T1000 (cell line): ENCODE results near the gene PCCA.
"Not testable (repeated sequence)": the region's sequence is repeated elsewhere in the genome, so short reads cannot be mapped to it uniquely, and the experiment has no call there.

Experiments used
- DNase-seq: peaks from one replicate; lab custom pipeline; 2025; ENCODE audit warnings: mixed read lengths; lab: John Stamatoyannopoulos, UW

The PCCA gene

GRCh38 chr13:100362371-100362770 lies 273.5 kb downstream of the PCCA start:
- no peak for DNase-seq

- DNase-seq = no peak
Measured at GRCh38 chr13:100362781-100363180, 273.9 kb downstream of the PCCA start.

- no peak for DNase-seq
Measured at GRCh38 chr13:100363285-100363711, 274.4 kb downstream of the PCCA start.

GRCh38 chr13:100363874-100364273 lies 275.0 kb downstream of the PCCA start:
- no peak for DNase-seq

- DNase-seq = no peak
Measured at GRCh38 chr13:100364591-100364990, 275.7 kb downstream of the PCCA start.

GRCh38 chr13:100365680-100366079 lies 276.8 kb downstream of the PCCA start:
- DNase-seq = no peak

- no peak for DNase-seq
Measured at GRCh38 chr13:100378533-100378932, 289.6 kb downstream of the PCCA start.

GRCh38 chr13:100381595-100382224 lies 292.8 kb downstream of the PCCA start:
- no peak for DNase-seq

- DNase-seq = no peak
Measured at GRCh38 chr13:100382785-100383184, 293.9 kb downstream of the PCCA start.

GRCh38 chr13:100387416-100387815 lies 298.5 kb downstream of the PCCA start:
- DNase-seq = no peak

GRCh38 chr13:100388150-100388549 lies 299.3 kb downstream of the PCCA start:
- not testable (repeated sequence) for DNase-seq

GRCh38 chr13:100388923-100389322 lies 300.0 kb downstream of the PCCA start:
- DNase-seq = no peak

GRCh38 chr13:100389617-100390016 lies 300.7 kb downstream of the PCCA start:
- no peak for DNase-seq

- peak; percentile 85 for DNase-seq
Measured at GRCh38 chr13:100392709-100393630, 304.1 kb downstream of the PCCA start.

- no peak for DNase-seq
Measured at GRCh38 chr13:100394005-100394695, 305.3 kb downstream of the PCCA start.

GRCh38 chr13:100395698-100396373 lies 306.9 kb downstream of the PCCA start:
- no peak for DNase-seq

GRCh38 chr13:100396776-100397175 lies 307.9 kb downstream of the PCCA start:
- DNase-seq = no peak

GRCh38 chr13:100397627-100398026 lies 308.7 kb downstream of the PCCA start:
- no peak for DNase-seq

- no peak for DNase-seq
Measured at GRCh38 chr13:100398360-100398759, 309.5 kb downstream of the PCCA start.

GRCh38 chr13:100399455-100399854 lies 310.6 kb downstream of the PCCA start:
- no peak for DNase-seq

GRCh38 chr13:100403675-100404074 lies 314.8 kb downstream of the PCCA start:
- no peak for DNase-seq

GRCh38 chr13:100409132-100409531 lies 320.2 kb downstream of the PCCA start:
- no peak for DNase-seq
